H1 (cell line): ENCODE results near the gene GRID1. TPM values are rescaled to one million over a fixed set of nuclear protein-coding genes. Genes with fewer than 3 reads are reported as not detected.

ENCODE experiments used
- CTCF ChIA-PET: fragments of 300-600 bp; sonication (Branson Sonifier 250); formaldehyde crosslinking; loops from one replicate; lab custom pipeline; 2021; ENCODE audit not compliant: partially characterized antibody; lab: Charles Lee
- POLR2A ChIA-PET: fragments of 300-600 bp; sonication (Branson Sonifier 250); formaldehyde crosslinking; loops from one replicate; lab custom pipeline; 2021; ENCODE audit warnings: inconsistent platforms; ENCODE audit not compliant: partially characterized antibody; lab: Charles Lee
- DNase-seq, 2 experiments: peaks; one replicate each; pipeline versions ENCODE4 v3.0.0 to v3.0.0-alpha.2; 2010 to 2022; ENCODE audit warnings: low spot score in 2 of 2, low read depth in 1 of 2, mixed read lengths in 1 of 2
- FAIRE-seq: peaks from 2 replicates; lab custom pipeline; 2011; peaks lifted over from hg19 to GRCh38; lab: Jason Lieb, UNC
- H2AFZ ChIP-seq: 2 replicates; pipeline ENCODE4 v1.8.1; 2012; ENCODE audit warnings: low read length, inconsistent platforms
- H2AK5ac ChIP-seq: 2 replicates; pipeline ENCODE4 v1.6.1; 2013; ENCODE audit warnings: low read depth, low read length
- H2BK120ac ChIP-seq: replicated peaks from 2 replicates; pipeline ENCODE3; 2013; ENCODE audit warnings: low read depth, low read length, inconsistent platforms
- H2BK12ac ChIP-seq: 2 replicates; pipeline ENCODE4 v1.6.1; 2013; ENCODE audit warnings: low read depth, low read length
- H2BK15ac ChIP-seq: 2 replicates; pipeline ENCODE4 v1.6.1; 2013; ENCODE audit warnings: low read length
- H2BK20ac ChIP-seq: 2 replicates; pipeline ENCODE4 v1.6.1; 2013; ENCODE audit warnings: low read length
- H2BK5ac ChIP-seq: 2 replicates; pipeline ENCODE4 v1.6.1; 2013; ENCODE audit warnings: low read depth, low read length
- H3K14ac ChIP-seq: 2 replicates; pipeline ENCODE4 v1.6.1; 2013; ENCODE audit warnings: inconsistent platforms; ENCODE audit not compliant: insufficient read length
- H3K18ac ChIP-seq: 2 replicates; pipeline ENCODE4 v1.6.1; 2013; ENCODE audit warnings: low read length; ENCODE audit errors: extremely low read depth
- H3K23ac ChIP-seq: 2 replicates; pipeline ENCODE4 v1.6.1; 2013; ENCODE audit warnings: inconsistent platforms; ENCODE audit not compliant: insufficient read length
- H3K23me2 ChIP-seq: 2 replicates; pipeline ENCODE4 v1.6.1; 2013; ENCODE audit warnings: low read depth, low read length
- H3K27ac ChIP-seq: 2 replicates; pipeline ENCODE4 v1.6.1; 2011; ENCODE audit warnings: low read depth, low read length, inconsistent platforms
- H3K27me3 ChIP-seq, 4 experiments: replicated peaks in 1 of 4; 1 replicate in 1 of 4; 2 replicates in 3 of 4; pipeline versions ENCODE4 v1.6.1 to v1.8.1; 2011 to 2013; ENCODE audit warnings: low read length in 3 of 4, mild to moderate bottlenecking in 3 of 4, inconsistent platforms in 2 of 4, mixed read lengths in 2 of 4, moderate library complexity in 1 of 4; ENCODE audit not compliant: control insufficient read depth in 3 of 4, insufficient read depth in 3 of 4; ENCODE audit errors: extremely low read depth in 1 of 4
- H3K36me3 ChIP-seq, 4 experiments: 2 replicates each; pipeline versions ENCODE4 v1.6.1 to v1.8.1; 2011 to 2013; ENCODE audit warnings: mild to moderate bottlenecking in 4 of 4, low read length in 3 of 4, moderate library complexity in 2 of 4, control low read depth in 1 of 4, inconsistent platforms in 1 of 4; ENCODE audit not compliant: insufficient read depth in 4 of 4, control insufficient read depth in 2 of 4
- H3K4ac ChIP-seq: replicated peaks from 2 replicates; pipeline ENCODE3; 2013; ENCODE audit warnings: low read length, low read depth, mixed read lengths, inconsistent platforms; ENCODE audit not compliant: insufficient read length
- H3K4me1 ChIP-seq, 4 experiments: replicated peaks in 1 of 4; 1 replicate in 1 of 4; 2 replicates in 3 of 4; pipeline versions ENCODE4 v1.6.1 to v1.8.1; 2011 to 2013; ENCODE audit warnings: low read length in 3 of 4, inconsistent platforms in 2 of 4, mixed read lengths in 1 of 4; ENCODE audit not compliant: insufficient read depth in 4 of 4, control insufficient read depth in 3 of 4
- H3K4me2 ChIP-seq, 2 experiments: 2 replicates each; pipeline versions ENCODE4 v1.6.1 to v1.8.1; 2011 to 2013; ENCODE audit warnings: low read depth in 2 of 2, low read length in 2 of 2, control low read depth in 1 of 2, inconsistent platforms in 1 of 2, mild to moderate bottlenecking in 1 of 2; ENCODE audit not compliant: insufficient read depth in 1 of 2
- H3K4me3 ChIP-seq, 4 experiments: fragments of 200-600, 300-600 bp in 1 of 4; sonication (generic), shearing (Covaris generic), sonication (Bioruptor Twin) in 1 of 4; 2 replicates each; pipeline versions ENCODE4 v1.5.1 to v1.8.1; 2011 to 2016; ENCODE audit warnings: low read length in 4 of 4, low read depth in 3 of 4, control low read depth in 2 of 4, inconsistent platforms in 2 of 4, mild to moderate bottlenecking in 2 of 4, mixed read lengths in 1 of 4, moderate library complexity in 1 of 4; ENCODE audit not compliant: insufficient read depth in 2 of 4; ENCODE audit errors: extremely low read depth in 1 of 4
- H3K56ac ChIP-seq: replicated peaks from 2 replicates; pipeline ENCODE3; 2013; ENCODE audit warnings: low read depth, mild to moderate bottlenecking, mixed read lengths, low read length, inconsistent platforms; ENCODE audit not compliant: insufficient read length
- H3K79me1 ChIP-seq: 2 replicates; pipeline ENCODE4 v1.6.1; 2013; ENCODE audit warnings: low read depth, low read length, control low read depth
- H3K79me2 ChIP-seq, 2 experiments: 2 replicates each; pipeline versions ENCODE4 v1.6.1 to v1.8.1; 2012 to 2013; ENCODE audit warnings: low read length in 2 of 2, mild to moderate bottlenecking in 2 of 2, inconsistent platforms in 1 of 2; ENCODE audit not compliant: insufficient read depth in 2 of 2, control insufficient read depth in 1 of 2
- H3K9ac ChIP-seq, 4 experiments: replicated peaks in 1 of 4; 1 replicate in 1 of 4; 2 replicates in 3 of 4; pipeline versions ENCODE4 v1.6.1 to v1.8.1; 2011 to 2013; ENCODE audit warnings: low read depth in 3 of 4, low read length in 3 of 4, control low read depth in 2 of 4, mild to moderate bottlenecking in 2 of 4, moderate library complexity in 2 of 4, inconsistent platforms in 1 of 4; ENCODE audit errors: extremely low read depth in 1 of 4
- H3K9me3 ChIP-seq, 2 experiments: 2 replicates each; pipeline versions ENCODE4 v1.6.1 to v1.8.1; 2012 to 2013; ENCODE audit warnings: mild to moderate bottlenecking in 2 of 2, moderate library complexity in 2 of 2, control low read depth in 1 of 2, inconsistent platforms in 1 of 2, low read depth in 1 of 2, low read length in 1 of 2, mixed read lengths in 1 of 2; ENCODE audit not compliant: insufficient read depth in 2 of 2
- H4K20me1 ChIP-seq, 2 experiments: replicated peaks in 1 of 2; 2 replicates each; pipeline versions ENCODE3 to v1.8.1; 2011 to 2013; ENCODE audit warnings: inconsistent platforms in 2 of 2, low read length in 2 of 2, mild to moderate bottlenecking in 1 of 2; ENCODE audit not compliant: insufficient read depth in 2 of 2, control insufficient read depth in 1 of 2
- H4K5ac ChIP-seq: 2 replicates; pipeline ENCODE4 v1.6.1; 2013; ENCODE audit warnings: low read length, low read depth, mixed read lengths, inconsistent platforms; ENCODE audit not compliant: insufficient read length
- H4K8ac ChIP-seq: 2 replicates; pipeline ENCODE4 v1.8.0; 2013; ENCODE audit warnings: mild to moderate bottlenecking, moderate library complexity, low read length, inconsistent platforms; ENCODE audit not compliant: insufficient read depth; ENCODE audit errors: extremely low read depth
- H4K91ac ChIP-seq: replicated peaks from 2 replicates; pipeline ENCODE3; 2013; ENCODE audit warnings: low read length, mixed read lengths, inconsistent platforms; ENCODE audit not compliant: insufficient read length
- CBX5 ChIP-seq: fragments of 300-800, 300-1000 bp; sonication (generic); IDR thresholded peaks from 2 replicates; pipeline ENCODE4 v1.7.1; 2016; ENCODE audit warnings: antibody characterized with exemption, low read length, low read depth
- CEBPB ChIP-seq: IDR thresholded peaks from 2 replicates; pipeline ENCODE4 v1.6.1; 2012; ENCODE audit warnings: low read depth, low read length
- CHD1 ChIP-seq: IDR thresholded peaks from 2 replicates; pipeline ENCODE4 v1.6.1; 2012; ENCODE audit warnings: low read depth, low read length, improper control_type of control experiment
- EP300 ChIP-seq, 2 experiments: IDR thresholded peaks; 1 replicate in 1 of 2; 2 replicates in 1 of 2; pipeline ENCODE4 v1.6.1; 2011 to 2012; ENCODE audit warnings: low read depth in 2 of 2, low read length in 2 of 2, mild to moderate bottlenecking in 2 of 2, borderline replicate concordance in 1 of 2, inconsistent platforms in 1 of 2, moderate library complexity in 1 of 2
- MAFK ChIP-seq: IDR thresholded peaks from 2 replicates; pipeline ENCODE4 v1.6.1; 2012; ENCODE audit warnings: low read depth, mild to moderate bottlenecking, improper control_type of control experiment, low read length
- PHF8 ChIP-seq: fragments of 200-600 bp; sonication (generic); conservative IDR thresholded peaks from 2 replicates; pipeline ENCODE4 v1.7.1; 2012; ENCODE audit warnings: low read depth, mild to moderate bottlenecking, inconsistent platforms, low read length, moderate library complexity
- SIN3A ChIP-seq, 2 experiments: IDR thresholded peaks in 1 of 2; conservative IDR thresholded peaks in 1 of 2; 2 replicates each; pipeline ENCODE4 v1.6.1; 2011 to 2012; ENCODE audit warnings: low read length in 2 of 2, improper control_type of control experiment in 1 of 2, low read depth in 1 of 2, mild to moderate bottlenecking in 1 of 2
- TAF1 ChIP-seq: IDR thresholded peaks from 2 replicates; pipeline ENCODE4 v1.6.1; 2011; ENCODE audit warnings: mild to moderate bottlenecking, low read depth, low read length
- TEAD4 ChIP-seq: IDR thresholded peaks from 2 replicates; pipeline ENCODE4 v1.6.1; 2012; ENCODE audit warnings: low read depth, low read length, inconsistent platforms, mixed read lengths
- WGBS, 2 experiments: shearing (Covaris generic) in 1 of 2; methylation state at CpG; one replicate each; pipeline versions ENCODE4 v1.1.6 to v1.1.7; 2013 to 2015; ENCODE audit warnings: low lambda C conversion rate in 2 of 2, mixed read lengths in 2 of 2, inconsistent platforms in 1 of 2, low coverage in 1 of 2, missing lambda C conversion rate in 1 of 2; ENCODE audit not compliant: insufficient replicate concordance in 2 of 2, insufficient coverage in 1 of 2, insufficient read length in 1 of 2; ENCODE audit errors: extremely low coverage in 1 of 2, missing lambda C conversion rate in 1 of 2; 5-methylcytosine and 5-hydroxymethylcytosine counted together
- polyA plus RNA-seq, 7 experiments: library from polyadenylated mRNA; depleted of rRNA in 3 of 7; stranded (reverse) in 5 of 7; unstranded in 2 of 7; fragments of >200 nt in 5 of 7; fragments of 200-250 nt in 2 of 7; gene quantifications; 1 replicate in 5 of 7; 2 replicates in 1 of 7; 4 replicates in 1 of 7; pipeline versions ENCODE4 v1.2.1 to v1.2.3, GENCODE V29; 2011 to 2013; ENCODE audit warnings: missing spikeins in 2 of 7, mixed read lengths in 2 of 7
- total RNA-seq: library from RNA; stranded (reverse); fragmentation: NEBNext Ultra II Directional; extraction: Animal tissue kit (Norgen Biotek cat#: 25700); gene quantifications from 2 replicates; pipeline ENCODE4 v1.2.1, GENCODE V29; 2021
- TF ChIP-seq, protein P1 (sequence below): IDR thresholded peaks from 2 replicates; pipeline ENCODE4 v1.6.1; 2012; ENCODE audit warnings: inconsistent platforms

Gene GRID1
- total and polyA plus RNA-seq, 2 of the 8 experiments (the other 6 are each of a cell fraction or from before 2014, with no cell fraction given) = 0.22 to 0.30 TPM

- POLR2A ChIA-PET = interaction anchor here (0.9 to 4.5 kb wide), 5 partner anchors 11 to 185 kb away, joined by 3 to 30 read pairs (median 3); no protein-coding TSS in a partner anchor
- Histone ChIP-seq H4K5ac (no peak overlapping the region), H3K4ac (no peak overlapping the region), H3K4me2 (peak overlapping the region; percentile 63 to 95), H3K27ac (no peak overlapping the region), H3K36me3 (no peaks in the 10 kb centered on the region), H4K91ac (no peak overlapping the region), H4K8ac (peak overlapping the region; percentile 28), H3K79me1 (no peaks in the 10 kb centered on the region), H2AK5ac (no peak overlapping the region), H2BK5ac (peak overlapping the region; percentile 52; the same call in 1 of the 2 replicates), H3K9ac (peak overlapping the region in 2 of 4 experiments; percentile 17 to 25; a peak in 1 of 7 replicates), H3K56ac (peak overlapping the region; percentile 86), H2BK120ac (no peak overlapping the region), H3K9me3 (no peaks in the 10 kb centered on the region), H2BK20ac (no peak overlapping the region), H3K23ac (no peak overlapping the region), H3K23me2 (peaks cover 14% of the 10 kb centered on the region; the same call in 1 of the 2 replicates), H2BK15ac (no peak overlapping the region), H3K4me1 (peaks cover 0 to 7% (median 5%) of the 10 kb centered on the region in 4 experiments; a peak in 6 of 7 replicates), H3K4me3 (peak overlapping the region; percentile 33 to 71 (median 62)), H4K20me1 (no peaks in the 10 kb centered on the region), H3K79me2 (no peaks in the 10 kb centered on the region), H3K18ac (peak overlapping the region; percentile 93), H3K27me3 (peaks cover 8 to 34% (median 31%) of the 10 kb centered on the region in 4 experiments), H2BK12ac (peak overlapping the region; percentile 84; the same call in 1 of the 2 replicates), H3K14ac (no peak overlapping the region), H2AFZ (peak overlapping the region; percentile 48; the same call in 1 of the 2 replicates)
- DNase-seq (peak; percentile 94 to 99), FAIRE-seq (no peak)
- WGBS, 2 experiments = 3% methylated on average over 45 of the region's 90 CpGs; no CpG with 5 or more reads in 1 of the 2 experiments
- CTCF ChIA-PET = interaction anchor here (0.6 to 5.5 kb wide), 22 partner anchors 9 to 499 kb away, joined by 3 to 61 read pairs (median 4); no protein-coding TSS in a partner anchor
- TF ChIP-seq EP300 (IDR thresholded peaks at IDR 0.05; ENCODE audit: borderline replicate concordance in 1 of 2, low read depth in 2 of 2, low read length in 2 of 2) (0 out of 3 replicates have a peak, but pooled peaks of 1 of the 2 experiments have one; percentile 7), CBX5 (no peak), SIN3A (conservative IDR thresholded peaks at IDR 0.05 in 1 of 2, IDR thresholded peaks at IDR 0.05 in 1 of 2; ENCODE audit: low read depth in 1 of 2, low read length in 2 of 2) (peak in 1 of 2 experiments; percentile 42; a peak in 2 of 4 replicates), TAF1 (peak; percentile 50; the same call in 1 of the 2 replicates), MAFK (no peak), CHD1 (no peak), PHF8 (peak; percentile 59), CEBPB (no peak), TEAD4 (peak; percentile 91)
- TF ChIP-seq, protein P1, sequence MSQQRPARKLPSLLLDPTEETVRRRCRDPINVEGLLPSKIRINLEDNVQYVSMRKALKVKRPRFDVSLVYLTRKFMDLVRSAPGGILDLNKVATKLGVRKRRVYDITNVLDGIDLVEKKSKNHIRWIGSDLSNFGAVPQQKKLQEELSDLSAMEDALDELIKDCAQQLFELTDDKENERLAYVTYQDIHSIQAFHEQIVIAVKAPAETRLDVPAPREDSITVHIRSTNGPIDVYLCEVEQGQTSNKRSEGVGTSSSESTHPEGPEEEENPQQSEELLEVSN = peak; percentile 54; the same call in 1 of the 2 replicates
Measured at GRCh38 chr10:86399879-86400704, 33.5 kb upstream of the GRID1 start.
